BLaER1 treated with 17β-estradiol and CSF1 and Interleukin-3, amounts not matched to agents 10 nM and 100 nM (cell line): ENCODE measurements around the gene DNAJC24.

ENCODE experiments used
- H3K27ac ChIP-seq, 11 experiments: shearing (Covaris generic); formaldehyde crosslinking; 2 replicates each; pipeline ENCODE4 v1.8.1; 2022
- H3K27me3 ChIP-seq, 11 experiments: shearing (Covaris generic); formaldehyde crosslinking; 2 replicates each; pipeline ENCODE4 v1.8.1; 2022
- H3K36me3 ChIP-seq, 11 experiments: shearing (Covaris generic); formaldehyde crosslinking; 2 replicates each; pipeline ENCODE4 v1.8.1; 2022
- H3K4me1 ChIP-seq, 10 experiments: shearing (Covaris generic); formaldehyde crosslinking; 2 replicates each; pipeline ENCODE4 v1.8.1; 2022
- H3K4me2 ChIP-seq, 11 experiments: shearing (Covaris generic); formaldehyde crosslinking; 2 replicates each; pipeline ENCODE4 v1.8.1; 2022
- H3K4me3 ChIP-seq, 10 experiments: shearing (Covaris generic); formaldehyde crosslinking; 2 replicates each; pipeline ENCODE4 v1.8.1; 2022
- H3K9ac ChIP-seq, 11 experiments: shearing (Covaris generic); formaldehyde crosslinking; 2 replicates each; pipeline ENCODE4 v1.8.1; 2022
- H3K9me3 ChIP-seq, 11 experiments: shearing (Covaris generic); formaldehyde crosslinking; replicated peaks in 1 of 11; 2 replicates each; pipeline ENCODE4 v1.8.1; 2022
- H4K20me1 ChIP-seq, 11 experiments: shearing (Covaris generic); formaldehyde crosslinking; 2 replicates each; pipeline ENCODE4 v1.8.1; 2022
- Cebpa-rat ChIP-seq, 11 experiments: shearing (Covaris generic); IDR thresholded peaks; 2 replicates each; pipeline ENCODE4 v1.8.1; 2022

The DNAJC24 gene

DNA sequence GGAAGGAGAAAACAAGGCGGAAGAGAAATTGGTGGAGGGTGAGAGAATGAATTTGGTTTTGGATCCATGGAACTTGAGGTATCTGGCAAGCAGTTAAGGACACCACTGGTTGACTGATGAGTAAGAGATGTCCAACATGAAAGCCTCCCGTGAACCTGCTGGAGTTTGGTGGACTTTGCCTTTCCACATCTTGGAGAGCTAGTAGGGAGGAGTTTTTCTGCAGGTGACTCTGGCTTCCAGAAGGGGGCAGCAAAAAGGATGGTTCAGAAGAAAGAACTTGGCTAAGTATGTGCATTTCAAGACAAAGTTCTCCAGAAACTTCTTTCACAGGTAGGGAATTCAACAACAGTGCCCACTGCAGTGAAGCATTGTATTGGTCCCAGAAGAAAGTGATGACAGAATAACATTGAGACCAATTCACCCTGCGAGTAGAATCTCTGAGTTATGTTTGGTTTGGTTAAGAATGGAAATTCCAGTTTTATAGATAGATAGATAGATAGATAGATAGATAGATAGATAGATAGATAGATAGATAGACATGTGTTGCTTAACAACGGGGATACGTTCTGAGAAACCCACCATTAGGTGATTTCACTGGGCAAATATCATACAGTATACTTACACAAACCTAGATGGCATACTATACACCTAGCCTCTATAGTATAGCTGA is 28.6 kb upstream of the DNAJC24 start:
- Histone ChIP-seq H3K9ac (no peak overlapping the region), H3K9me3 (no peaks in the 10 kb centered on the region), H3K27ac (no peak overlapping the region), H3K4me1 (peaks cover 4 to 47% (median 15%) of the 10 kb centered on the region in 10 experiments; a peak in 16 of 20 replicates), H3K4me2 (no peak overlapping the region), H4K20me1 (no peaks in the 10 kb centered on the region), H3K27me3 (no peaks in the 10 kb centered on the region), H3K36me3 (no peaks in the 10 kb centered on the region), H3K4me3 (no peak overlapping the region)
- no peak for TF ChIP-seq Cebpa-rat (IDR thresholded peaks at IDR 0.05)

DNA sequence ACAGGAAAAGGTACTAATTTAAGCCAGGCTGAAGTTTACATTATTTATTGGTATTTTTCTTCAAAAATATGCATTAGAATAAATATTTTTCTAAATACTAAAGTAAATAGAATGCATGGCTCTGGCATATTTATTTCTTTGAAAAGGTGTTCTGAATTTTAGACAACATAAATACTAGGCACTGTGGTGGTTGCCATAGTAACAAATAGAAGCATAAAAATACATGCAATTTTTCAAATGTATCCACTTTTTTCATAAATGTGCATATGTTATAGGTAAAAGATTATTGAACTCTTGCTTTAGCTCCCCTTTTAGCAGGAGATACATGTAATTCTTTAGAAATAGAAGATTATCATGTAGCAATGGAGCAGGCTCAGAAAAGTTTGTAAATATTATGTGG is 18.5 kb upstream of the DNAJC24 start:
- Histone ChIP-seq H3K9me3 (no peaks in the 10 kb centered on the region), H3K36me3 (no peaks in the 10 kb centered on the region), H3K4me1 (no peaks in the 10 kb centered on the region), H3K4me3 (no peak overlapping the region), H4K20me1 (no peaks in the 10 kb centered on the region), H3K27me3 (no peaks in the 10 kb centered on the region), H3K9ac (no peak overlapping the region), H3K27ac (no peak overlapping the region), H3K4me2 (no peak overlapping the region)
- no peak for TF ChIP-seq Cebpa-rat (IDR thresholded peaks at IDR 0.05)

DNA sequence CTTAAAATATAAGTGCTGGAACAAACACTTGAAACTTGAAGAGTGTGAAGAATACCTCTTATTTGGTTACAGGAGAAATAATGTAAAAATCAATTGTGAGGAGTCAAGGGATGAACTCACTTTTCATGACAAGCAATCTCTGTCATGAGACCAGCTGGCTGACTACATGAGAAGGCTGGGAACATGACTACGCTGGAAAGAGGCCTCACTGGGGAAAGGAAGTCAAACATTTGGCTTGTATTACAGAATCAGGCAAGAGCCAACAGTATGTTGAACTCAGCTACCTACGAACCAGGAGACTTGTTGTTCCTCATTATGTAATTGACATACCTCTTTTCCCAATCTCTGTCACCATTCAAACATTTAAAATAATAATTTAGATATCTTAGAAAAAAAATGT is 14.5 kb upstream of the DNAJC24 start:
- TF ChIP-seq Cebpa-rat (IDR thresholded peaks at IDR 0.05): no peak

DNA sequence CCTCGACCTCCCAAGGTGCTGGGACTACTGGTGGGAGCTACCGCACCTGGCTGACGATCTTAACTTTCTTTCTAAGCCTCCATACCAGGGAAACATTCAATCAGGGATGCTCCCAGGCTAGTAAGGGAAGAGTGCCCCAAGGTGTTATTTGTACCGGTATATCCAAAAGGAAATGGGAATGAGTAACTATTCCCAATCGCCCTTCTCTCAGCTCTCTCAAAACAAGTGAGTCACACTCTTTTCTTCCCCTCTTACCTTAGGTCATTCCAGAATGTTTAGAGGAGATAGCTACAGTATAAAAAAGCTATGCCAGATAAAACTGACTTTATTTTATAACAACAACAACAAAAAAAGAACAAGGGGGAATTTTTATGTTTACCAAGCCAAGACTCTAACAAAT is 13.8 kb upstream of the DNAJC24 start:
- TF ChIP-seq Cebpa-rat (IDR thresholded peaks at IDR 0.05): no peak
- Histone ChIP-seq H3K4me2 (no peak overlapping the region), H4K20me1 (no peaks in the 10 kb centered on the region), H3K4me1 (no peaks in the 10 kb centered on the region), H3K27me3 (no peaks in the 10 kb centered on the region), H3K4me3 (no peak overlapping the region), H3K9me3 (no peaks in the 10 kb centered on the region), H3K9ac (no peak overlapping the region), H3K27ac (no peak overlapping the region), H3K36me3 (no peaks in the 10 kb centered on the region)

More for the DNA sequence above, 14.5 kb upstream of the DNAJC24 start:
- Histone ChIP-seq H4K20me1 (no peaks in the 10 kb centered on the region), H3K27ac (no peak overlapping the region), H3K4me3 (no peak overlapping the region), H3K9ac (no peak overlapping the region), H3K4me2 (no peak overlapping the region), H3K36me3 (no peaks in the 10 kb centered on the region), H3K27me3 (no peaks in the 10 kb centered on the region), H3K4me1 (no peaks in the 10 kb centered on the region), H3K9me3 (no peaks in the 10 kb centered on the region)

DNA sequence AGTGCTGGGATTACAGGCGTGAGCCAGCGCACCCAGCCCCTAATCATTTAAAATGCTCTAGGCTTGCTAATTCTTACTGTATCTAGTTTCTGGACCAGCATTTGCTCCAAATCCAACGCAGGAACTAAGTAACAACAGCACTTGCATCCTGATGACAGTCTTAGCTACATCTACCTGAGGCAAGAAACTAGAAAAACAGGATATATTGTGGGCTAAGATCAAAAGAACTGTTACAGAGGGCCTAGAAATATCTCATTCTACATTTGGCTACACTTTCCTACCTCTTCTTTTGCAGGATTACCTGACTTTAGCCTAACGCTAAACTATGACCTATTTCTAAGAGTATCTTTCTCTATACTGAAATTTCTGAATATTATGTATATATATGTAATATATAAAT is 7.9 kb upstream of the DNAJC24 start:
- Histone ChIP-seq H3K4me3 (no peak overlapping the region), H3K27ac (no peak overlapping the region), H3K9me3 (no peaks in the 10 kb centered on the region), H3K27me3 (no peaks in the 10 kb centered on the region), H3K4me1 (no peaks in the 10 kb centered on the region), H3K36me3 (no peaks in the 10 kb centered on the region), H3K4me2 (no peak overlapping the region), H4K20me1 (no peaks in the 10 kb centered on the region), H3K9ac (no peak overlapping the region)
- no peak for TF ChIP-seq Cebpa-rat (IDR thresholded peaks at IDR 0.05)

DNA sequence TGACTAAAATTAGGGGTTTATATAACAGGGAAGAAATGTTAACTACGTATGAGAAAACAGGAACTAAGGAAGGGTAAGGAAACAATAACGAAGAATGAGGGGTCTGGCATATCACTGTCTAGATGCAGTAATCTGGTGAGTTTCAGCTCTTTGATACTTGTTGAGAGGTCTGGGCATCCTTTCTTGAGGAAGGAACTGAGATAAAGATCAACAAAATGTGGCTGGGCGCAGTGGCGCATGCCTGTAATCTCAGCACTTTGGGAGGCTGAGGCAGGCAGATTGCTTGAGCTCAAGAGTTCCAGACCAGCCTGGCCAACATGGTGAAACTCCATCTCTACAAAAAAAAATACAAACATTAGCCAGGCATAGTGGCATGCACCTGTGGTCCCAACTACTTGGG is 2.9 kb upstream of the DNAJC24 start:
- Histone ChIP-seq H3K27ac (no peak overlapping the region), H3K9me3 (no peaks in the 10 kb centered on the region), H3K27me3 (no peaks in the 10 kb centered on the region)

DNA sequence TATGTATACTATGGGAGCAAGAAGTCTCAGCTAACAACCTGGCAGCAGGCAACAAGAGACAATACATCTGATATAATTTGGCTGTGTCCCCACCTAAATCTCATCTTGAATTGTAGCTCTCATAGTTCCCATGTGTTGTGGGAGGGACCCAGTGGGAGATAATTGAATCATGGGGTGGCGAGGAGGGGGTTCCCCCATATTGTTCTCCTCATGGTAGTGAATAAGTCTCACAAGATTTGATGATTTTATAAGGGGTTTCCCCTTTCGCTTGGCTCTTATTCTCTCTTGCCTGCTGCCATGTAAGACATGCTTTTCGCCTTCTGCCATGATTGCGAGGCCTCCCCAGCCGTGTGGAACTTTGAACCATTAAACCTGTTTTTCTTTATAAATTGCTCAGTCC is 6.2 kb downstream of the DNAJC24 start:
- TF ChIP-seq Cebpa-rat (IDR thresholded peaks at IDR 0.05): no peak
- H3K27me3 ChIP-seq: no peaks in the 10 kb centered on the region
- H4K20me1 ChIP-seq: peaks cover 0 to 5% (median 0%) of the 10 kb centered on the region in 11 experiments; a peak in 4 of 22 replicates
- H3K4me1 ChIP-seq: peaks cover 1 to 12% (median 4%) of the 10 kb centered on the region in 10 experiments; a peak in 19 of 20 replicates
- peaks cover 0 to 32% (median 4%) of the 10 kb centered on the region in 11 experiments; a peak in 7 of 22 replicates for H3K36me3 ChIP-seq
- H3K4me2 ChIP-seq: no peak overlapping the region
- no peak overlapping the region for H3K9ac ChIP-seq
- no peaks in the 10 kb centered on the region for H3K9me3 ChIP-seq
- no peak overlapping the region for H3K4me3 ChIP-seq
- H3K27ac ChIP-seq: no peak overlapping the region

More for the DNA sequence above, 2.9 kb upstream of the DNAJC24 start:
- Histone ChIP-seq H3K36me3 (no peaks in the 10 kb centered on the region), H3K9ac (no peak overlapping the region), H3K4me3 (no peak overlapping the region), H3K4me2 (no peak overlapping the region), H4K20me1 (no peaks in the 10 kb centered on the region), H3K4me1 (peaks cover 7 to 22% (median 16%) of the 10 kb centered on the region in 10 experiments)
- TF ChIP-seq Cebpa-rat (IDR thresholded peaks at IDR 0.05): no peak

DNA sequence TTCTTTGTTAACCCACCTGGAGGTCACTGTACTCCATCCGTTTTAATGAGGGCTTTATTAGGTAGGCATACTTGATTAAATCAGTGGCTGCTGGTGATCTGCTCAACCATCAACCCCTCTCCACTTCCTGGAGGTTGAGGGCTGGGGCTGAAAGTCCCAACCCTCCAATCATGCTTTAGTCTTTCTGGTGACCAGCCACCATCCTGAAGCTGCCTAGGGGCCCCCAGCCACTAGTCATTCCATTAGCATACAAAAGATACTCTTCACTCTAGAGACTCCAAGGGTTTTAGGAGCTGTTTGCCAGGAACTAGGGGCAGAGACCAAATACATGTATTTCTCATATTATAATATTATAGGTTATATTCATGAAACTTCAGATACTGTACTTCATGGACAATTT is 13.5 kb downstream of the DNAJC24 start:
- no peak overlapping the region for H3K4me3 ChIP-seq
- no peaks in the 10 kb centered on the region for H3K27me3 ChIP-seq

DNA sequence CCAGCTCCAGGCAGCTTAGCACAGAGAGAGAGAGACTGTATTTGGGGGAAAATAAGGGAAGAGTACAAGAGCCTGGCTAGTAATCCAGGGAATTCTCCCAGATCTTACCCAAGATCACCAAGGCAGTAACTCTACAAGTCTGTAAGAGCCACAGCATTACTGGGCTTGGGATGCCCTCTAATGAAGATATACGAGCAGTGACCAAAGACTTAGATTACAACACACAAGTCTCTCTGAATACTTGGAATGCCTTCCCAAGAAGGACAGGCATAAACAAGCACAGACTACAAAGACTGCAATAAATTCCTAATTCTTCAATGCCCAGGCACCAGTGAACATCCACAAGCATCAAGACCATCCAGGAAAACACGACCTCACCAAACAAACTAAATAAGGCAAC is 17.7 kb downstream of the DNAJC24 start:
- TF ChIP-seq Cebpa-rat (IDR thresholded peaks at IDR 0.05): no peak
- no peaks in the 10 kb centered on the region for H3K27me3 ChIP-seq
- peaks cover 0 to 27% (median 17%) of the 10 kb centered on the region in 11 experiments; a peak in 20 of 22 replicates for H3K36me3 ChIP-seq
- H3K27ac ChIP-seq: no peak overlapping the region
- no peak overlapping the region for H3K4me3 ChIP-seq
- no peaks in the 10 kb centered on the region for H3K4me1 ChIP-seq
- no peak overlapping the region for H3K4me2 ChIP-seq
- peaks cover 0 to 10% (median 0%) of the 10 kb centered on the region in 11 experiments; a peak in 1 of 22 replicates for H4K20me1 ChIP-seq
- H3K9ac ChIP-seq: no peak overlapping the region
- peaks cover 0 to 17% (median 7%) of the 10 kb centered on the region in 11 experiments; a peak in 7 of 22 replicates for H3K9me3 ChIP-seq

More for the DNA sequence above, 13.5 kb downstream of the DNAJC24 start:
- Histone ChIP-seq H4K20me1 (peaks cover 0 to 10% (median 0%) of the 10 kb centered on the region in 11 experiments; a peak in 3 of 22 replicates), H3K27ac (no peak overlapping the region), H3K4me2 (no peak overlapping the region), H3K9ac (no peak overlapping the region), H3K4me1 (no peaks in the 10 kb centered on the region), H3K9me3 (peaks cover 0 to 17% (median 7%) of the 10 kb centered on the region in 11 experiments; a peak in 6 of 22 replicates), H3K36me3 (peaks cover 0 to 34% (median 17%) of the 10 kb centered on the region in 11 experiments; a peak in 20 of 22 replicates)
- TF ChIP-seq Cebpa-rat (IDR thresholded peaks at IDR 0.05): no peak
